Measurements from ENCODE around the gene CLEC16A.

The CLEC16A gene

GRCh38 chr16:11105038-11105903, 160.9 kb downstream of the CLEC16A start:
- DNase-seq = peak; percentile 19

GRCh38 chr16:11106726-11107125, 162.4 kb downstream of the CLEC16A start:
- DNase-seq = no peak

GRCh38 chr16:11107780-11108465, 163.6 kb downstream of the CLEC16A start:
- DNase-seq = no peak

GRCh38 chr16:11108466-11108805, 164.1 kb downstream of the CLEC16A start:
- DNase-seq = no peak

GRCh38 chr16:11109566-11109965, 165.2 kb downstream of the CLEC16A start:
- no peak for DNase-seq

- no peak for DNase-seq
Observed at GRCh38 chr16:11111150-11111549, 166.8 kb downstream of the CLEC16A start.

GRCh38 chr16:11111856-11112634, 167.7 kb downstream of the CLEC16A start:
- no peak for DNase-seq

- DNase-seq = peak; percentile 40
Observed at GRCh38 chr16:11112723-11113348, 168.5 kb downstream of the CLEC16A start.

- no peak for DNase-seq
Observed at GRCh38 chr16:11114366-11115164, 170.2 kb downstream of the CLEC16A start.

- no peak for DNase-seq
Observed at GRCh38 chr16:11117576-11118211, 173.3 kb downstream of the CLEC16A start.

- DNase-seq = no peak
Observed at GRCh38 chr16:11118479-11118878, 174.1 kb downstream of the CLEC16A start.

GRCh38 chr16:11121083-11121608, 176.8 kb downstream of the CLEC16A start:
- no peak for DNase-seq

GRCh38 chr16:11121914-11122692, 177.7 kb downstream of the CLEC16A start:
- DNase-seq = no peak

GRCh38 chr16:11123666-11124065, 179.3 kb downstream of the CLEC16A start:
- no peak for DNase-seq

GRCh38 chr16:11125936-11126335, 181.6 kb downstream of the CLEC16A start:
- no peak for DNase-seq

- no peak for DNase-seq
Observed at GRCh38 chr16:11126399-11127054, 182.2 kb downstream of the CLEC16A start.

- no peak for DNase-seq
Observed at GRCh38 chr16:11127610-11128195, 183.3 kb downstream of the CLEC16A start.

- DNase-seq = no peak
Observed at GRCh38 chr16:11128211-11129141, 184.1 kb downstream of the CLEC16A start.

All from NCI-H146 (cell line).